A673 (cell line): Measurements from ENCODE around the gene PNISR. TPM values are rescaled to one million over a fixed set of nuclear protein-coding genes. Genes with fewer than 3 reads are reported as not detected.
A peak's percentile ranks its signal among the peaks of the same experiment; 100 is the strongest.

Source experiments
- BruUV-seq: library from RNA; stranded (reverse); fragments of 400-500 nt; replicated peaks from 2 replicates; lab custom pipeline; 2021; lab: Mats Ljungman, UMichigan
- CTCF ChIA-PET: fragments of 300-600 bp; sonication (Branson Sonifier 250); formaldehyde crosslinking; loops from one replicate; lab custom pipeline; 2022; ENCODE audit warnings: antibody characterized with exemption; lab: Charles Lee
- POLR2A ChIA-PET: fragments of 300-600 bp; sonication (Branson Sonifier 250); formaldehyde crosslinking; loops from one replicate; lab custom pipeline; 2022; ENCODE audit warnings: antibody characterized with exemption; ENCODE audit not compliant: low non-redundant PET; lab: Charles Lee
- DNase-seq: peaks from one replicate; pipeline ENCODE4 v3.0.0-alpha.2; 2015; ENCODE audit warnings: low spot score
- H3K27ac ChIP-seq: fragments of 200-600 bp; sonication (generic); 2 replicates; pipeline ENCODE4 v1.5.1; 2016; ENCODE audit warnings: mixed run types, low read depth, mild to moderate bottlenecking, mixed read lengths, antibody characterized with exemption, low read length; ENCODE audit not compliant: poor library complexity, severe bottlenecking
- H3K27me3 ChIP-seq: fragments of 200-600 bp; sonication (generic); replicated peaks from 2 replicates; pipeline ENCODE4 v1.6.1; 2017; ENCODE audit warnings: mixed run types, low read depth, mild to moderate bottlenecking, mixed read lengths, antibody characterized with exemption, low read length; ENCODE audit not compliant: insufficient read depth, poor library complexity
- H3K36me3 ChIP-seq: fragments of 200-600 bp; sonication (generic); 2 replicates; pipeline ENCODE4 v1.6.1; 2016; ENCODE audit warnings: mixed run types, mild to moderate bottlenecking, mixed read lengths, antibody characterized with exemption, low read length; ENCODE audit not compliant: insufficient read depth, poor library complexity, severe bottlenecking
- H3K4me1 ChIP-seq: fragments of 200-600 bp; sonication (generic); 2 replicates; pipeline ENCODE4 v1.6.1; 2017; ENCODE audit warnings: mixed run types, mild to moderate bottlenecking, mixed read lengths, antibody characterized with exemption, low read length; ENCODE audit not compliant: insufficient read depth, poor library complexity, severe bottlenecking
- H3K4me3 ChIP-seq: fragments of 200-600 bp; sonication (generic); 2 replicates; pipeline ENCODE4 v1.5.1; 2016; ENCODE audit warnings: low read depth, mixed run types, mild to moderate bottlenecking, mixed read lengths, low read length; ENCODE audit not compliant: poor library complexity, severe bottlenecking
- H3K9me3 ChIP-seq: fragments of 200-600 bp; sonication (generic); 2 replicates; pipeline ENCODE4 v1.6.1; 2016; ENCODE audit warnings: mixed run types, low read depth, mild to moderate bottlenecking, mixed read lengths, antibody characterized with exemption, low read length; ENCODE audit not compliant: poor library complexity, severe bottlenecking
- CTCF ChIP-seq: fragments of 300-800, 200-600 bp; sonication (generic); conservative IDR thresholded peaks from 2 replicates; pipeline ENCODE4 v1.5.1; 2017; ENCODE audit warnings: low read depth, mild to moderate bottlenecking, antibody characterized with exemption, low read length, moderate library complexity, mixed read lengths
- EZH2 ChIP-seq: fragments of 200-600 bp; sonication (generic); IDR thresholded peaks from 2 replicates; pipeline ENCODE4 v1.6.1; 2017; ENCODE audit warnings: borderline replicate concordance, low read depth, mild to moderate bottlenecking, mixed read lengths, antibody characterized with exemption, low read length; ENCODE audit not compliant: poor library complexity, severe bottlenecking
- intact Hi-C: fragments of 100-400 bp; cut with micrococcal nuclease; formaldehyde crosslinking; loops from one replicate; pipeline ENCODE4 v1.10.0; 2022; ENCODE audit not compliant: unreplicated experiment
- total RNA-seq: library from RNA; stranded (reverse); gene quantifications from 2 replicates; pipeline ENCODE4 v1.2.3, GENCODE V29; 2021

Gene PNISR
- total RNA-seq, 1 experiment from 2014 or later, result 147 TPM

- no TSS peak for BruUV-seq
- H3K27me3 ChIP-seq, result no peaks in the 10 kb centered on the region
- peaks cover 4% of the 10 kb centered on the region for H3K36me3 ChIP-seq
- no peak overlapping the region for H3K4me3 ChIP-seq
- no peaks in the 10 kb centered on the region for H3K4me1 ChIP-seq
- intact Hi-C loops, result loop anchor here (5.0 kb wide), 1 partner anchor 387 kb away; no protein-coding TSS in a partner anchor
- CTCF ChIA-PET, result no interaction called here
- peak; percentile 27 for DNase-seq
- no peaks in the 10 kb centered on the region for H3K9me3 ChIP-seq
- POLR2A ChIA-PET, result no interaction called here
- TF ChIP-seq EZH2 (no peak), CTCF (peak; percentile 67)
- no peak overlapping the region for H3K27ac ChIP-seq
These were observed 9.8 kb upstream of the PNISR start for GRCh38 chr6:99434702-99435530.

- Histone ChIP-seq H3K9me3 (no peaks in the 10 kb centered on the region), H3K4me3 (no peak overlapping the region), H3K36me3 (peaks cover 4% of the 10 kb centered on the region), H3K27ac (no peak overlapping the region), H3K4me1 (no peaks in the 10 kb centered on the region), H3K27me3 (no peaks in the 10 kb centered on the region)
- intact Hi-C loops, result loop anchor here (5.0 kb wide), 1 partner anchor 389 kb away; no protein-coding TSS in a partner anchor
- no peak for DNase-seq
- POLR2A ChIA-PET, result no interaction called here
- BruUV-seq, result no TSS peak
- TF ChIP-seq EZH2 (no peak), CTCF (no peak)
- CTCF ChIA-PET, result no interaction called here
These were observed 7.8 kb upstream of the PNISR start for GRCh38 chr6:99432877-99433276.

GRCh38 chr6:99431901-99432300, 6.8 kb upstream of the PNISR start:
- CTCF ChIA-PET, result no interaction called here
- no TSS peak for BruUV-seq
- intact Hi-C loops, result loop anchor here (5.0 kb wide), 1 partner anchor 390 kb away; no protein-coding TSS in a partner anchor

More at GRCh38 chr6:99431901-99432300, 6.8 kb upstream of the PNISR start:
- Histone ChIP-seq H3K27me3 (no peaks in the 10 kb centered on the region), H3K27ac (no peak overlapping the region), H3K4me1 (peaks cover 7% of the 10 kb centered on the region), H3K4me3 (no peak overlapping the region), H3K36me3 (peaks cover 4% of the 10 kb centered on the region), H3K9me3 (no peaks in the 10 kb centered on the region)
- no peak for TF ChIP-seq EZH2
- TF ChIP-seq CTCF, result no peak
- no peak for DNase-seq
- POLR2A ChIA-PET, result no interaction called here
